Measurements from ENCODE around the gene DOCK4.
"Not testable (repeated sequence)": the region's sequence is repeated elsewhere in the genome, so short reads cannot be mapped to it uniquely, and the experiment has no call there.

The DOCK4 gene

DNA sequence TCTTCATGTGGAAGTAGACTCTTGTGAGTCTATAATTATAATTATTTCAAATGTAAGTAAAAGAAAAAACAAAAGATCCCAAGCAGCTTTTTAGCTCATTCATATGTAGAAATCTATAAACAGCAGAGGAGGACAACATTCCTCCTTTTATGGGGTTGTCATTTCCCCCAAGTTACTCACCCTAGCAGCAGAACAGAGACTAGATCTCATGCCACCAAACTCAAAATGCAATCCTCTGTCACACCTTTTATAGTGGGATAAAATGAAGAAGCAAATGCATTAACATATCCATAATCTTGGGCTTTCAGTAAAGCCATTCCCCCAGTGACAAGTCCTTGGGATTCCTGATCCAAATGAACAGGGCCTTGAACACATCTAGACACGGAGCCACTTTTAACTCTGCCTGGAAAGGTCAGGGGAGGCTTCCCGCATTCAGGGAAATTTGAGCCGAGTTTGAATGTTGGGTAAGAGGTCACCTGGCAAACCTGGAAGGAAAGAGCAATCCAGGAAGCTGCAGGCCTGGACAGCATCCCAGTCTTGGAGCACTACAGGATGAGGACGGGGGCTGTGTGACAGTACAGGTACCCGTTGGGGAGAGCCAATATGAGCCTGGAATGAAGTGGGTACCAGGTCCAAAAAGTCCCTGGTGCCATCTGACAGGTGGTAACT lies 76.4 kb downstream of the DOCK4 start:
- DNase-seq = no peak

DNA sequence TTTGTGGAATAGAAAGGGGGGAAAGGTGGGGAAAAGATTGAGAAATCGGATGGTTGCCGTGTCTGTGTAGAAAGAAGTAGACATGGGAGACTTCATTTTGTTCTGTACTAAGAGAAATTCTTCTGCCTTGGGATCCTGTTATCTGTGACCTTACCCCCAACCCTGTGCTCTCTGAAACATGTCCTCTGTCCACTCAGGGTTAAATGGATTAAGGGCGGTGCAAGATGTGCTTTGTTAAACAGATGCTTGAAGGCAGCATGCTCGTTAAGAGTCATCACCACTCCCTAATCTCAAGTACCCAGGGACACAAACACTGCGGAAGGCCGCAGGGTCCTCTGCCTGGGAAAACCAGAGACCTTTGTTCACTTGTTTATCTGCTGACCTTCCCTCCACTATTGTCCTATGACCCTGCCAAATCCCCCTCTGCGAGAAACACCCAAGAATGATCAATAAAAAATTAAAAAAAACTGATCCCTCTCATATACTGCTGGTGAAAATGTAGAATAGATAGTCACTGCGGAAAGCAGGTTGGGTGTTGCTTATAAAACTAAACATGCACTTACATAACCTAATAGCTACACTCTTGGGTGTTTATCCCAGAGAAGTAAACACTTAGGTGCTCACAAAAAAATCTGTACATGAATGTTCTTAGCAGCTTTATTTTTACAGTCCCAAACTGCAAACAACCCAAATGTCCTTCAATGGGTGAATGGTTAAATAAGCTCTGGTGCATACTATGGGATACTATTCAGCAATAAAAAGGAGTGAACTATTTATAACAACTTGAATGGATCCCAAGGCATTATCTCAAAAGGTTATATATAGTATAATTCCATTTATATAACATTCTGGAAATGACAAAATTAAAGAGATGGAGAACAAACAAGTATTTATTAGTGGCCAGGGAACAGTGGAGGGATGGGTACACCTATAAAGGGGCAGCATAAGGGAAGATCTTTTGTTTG lies 77.5 kb downstream of the DOCK4 start:
- DNase-seq = not testable (repeated sequence)

DNA sequence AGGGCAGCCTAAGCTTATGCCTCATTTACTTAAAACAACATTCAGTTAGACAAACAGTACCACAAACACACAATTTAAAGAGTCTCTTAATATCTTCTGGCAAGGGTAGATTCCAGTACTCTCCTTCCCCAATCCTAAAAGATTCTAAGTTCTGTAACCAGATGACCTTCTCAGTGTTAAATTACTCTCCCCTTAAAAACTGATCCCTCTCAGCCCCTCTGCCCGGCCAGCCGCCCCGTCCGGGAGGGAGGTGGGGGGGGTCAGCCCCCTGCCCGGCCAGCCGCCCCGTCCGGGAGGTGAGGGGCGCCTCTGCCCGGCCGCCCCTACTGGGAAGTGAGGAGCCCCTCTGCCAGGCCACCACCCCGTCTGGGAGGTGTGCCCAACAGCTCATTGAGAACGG lies 78.2 kb downstream of the DOCK4 start:
- not testable (repeated sequence) for DNase-seq

DNA sequence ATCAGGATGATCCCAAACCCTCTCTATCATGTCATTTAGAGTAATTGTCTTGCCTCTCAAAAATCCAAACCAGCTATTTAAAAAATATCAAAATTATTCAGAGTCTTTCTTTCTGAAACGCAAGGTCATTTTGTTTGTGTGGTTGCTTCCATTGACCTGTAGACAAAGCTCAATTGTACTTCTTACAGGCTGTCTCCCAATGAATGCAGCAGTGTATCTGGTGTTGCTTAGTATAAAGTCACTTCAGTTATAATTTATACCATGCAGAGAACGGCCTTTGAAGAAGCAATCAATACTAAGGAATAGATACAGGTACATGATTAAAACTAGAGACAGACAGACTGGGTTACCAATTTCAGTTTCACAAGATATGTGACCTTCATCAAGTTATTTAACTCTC lies 80.9 kb downstream of the DOCK4 start:
- no peak for DNase-seq

DNA sequence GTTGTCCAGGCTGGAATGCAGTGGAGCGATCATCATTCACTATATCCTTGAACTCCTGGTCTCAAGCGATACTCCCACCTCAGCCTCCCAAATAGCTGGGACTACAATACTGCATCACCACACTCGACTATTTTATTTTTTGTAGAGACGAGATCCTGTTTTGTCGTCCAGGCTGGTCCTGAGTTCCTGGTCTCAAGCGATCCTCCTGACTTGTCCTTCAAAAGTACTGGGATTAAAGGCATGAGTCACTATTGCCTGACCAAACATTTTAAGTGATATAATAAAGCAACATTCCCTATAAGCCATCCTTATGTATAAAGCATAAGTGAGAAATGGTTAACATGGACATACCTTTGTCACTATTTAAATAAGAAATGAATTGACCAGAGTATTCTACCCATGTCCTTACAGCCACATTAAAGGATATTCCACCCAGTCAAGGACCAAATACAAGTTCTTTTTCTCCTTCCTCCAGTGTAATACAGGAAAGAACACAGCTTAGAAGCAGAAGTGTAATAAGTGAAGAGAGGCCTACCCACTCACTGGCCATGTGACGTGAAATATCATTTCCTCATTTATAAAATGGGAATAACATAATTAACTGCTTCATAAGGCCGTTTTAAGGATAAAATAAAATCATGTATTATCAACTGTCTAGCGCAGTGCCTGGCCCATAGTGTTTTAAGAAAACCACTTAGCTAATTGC lies 82.0 kb downstream of the DOCK4 start:
- DNase-seq = no peak

DNA sequence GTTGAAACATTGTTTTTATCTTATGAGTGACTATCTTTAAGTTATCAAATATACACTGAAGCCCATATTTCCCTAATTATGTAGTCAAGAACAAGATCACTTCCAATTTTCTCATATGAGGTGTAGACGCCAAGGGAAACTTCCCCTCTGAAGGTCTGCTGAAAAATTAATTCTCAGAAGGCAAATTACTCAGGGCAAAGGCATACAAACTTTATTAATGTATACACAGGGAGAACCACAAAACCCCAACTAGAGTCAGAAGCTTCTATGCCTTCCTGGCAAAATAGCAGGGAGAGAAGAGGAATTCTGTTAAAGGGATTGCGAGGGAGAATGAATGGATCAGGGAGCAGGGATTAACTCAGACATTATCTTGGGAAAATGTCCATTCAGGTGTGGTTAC lies 83.4 kb downstream of the DOCK4 start:
- DNase-seq = no peak

DNA sequence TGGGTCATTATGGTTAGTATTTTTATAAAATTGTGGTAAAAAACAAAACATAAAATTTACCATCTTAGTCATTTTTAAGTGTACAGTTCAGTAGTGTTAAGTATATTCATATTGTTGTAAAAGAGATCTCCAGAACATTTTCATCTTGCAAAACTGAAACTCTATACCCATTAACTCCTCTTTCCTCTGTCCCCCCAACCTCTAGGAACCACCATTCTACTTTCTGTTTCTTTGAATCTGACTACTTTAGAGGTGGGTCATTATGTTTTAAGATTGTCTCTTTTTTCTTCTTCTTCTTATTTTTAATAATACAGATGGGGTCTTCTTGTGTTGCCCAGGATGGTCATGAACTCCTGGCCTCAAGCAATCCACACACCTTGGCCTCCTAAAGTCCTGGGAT lies 84.1 kb downstream of the DOCK4 start:
- DNase-seq = no peak

DNA sequence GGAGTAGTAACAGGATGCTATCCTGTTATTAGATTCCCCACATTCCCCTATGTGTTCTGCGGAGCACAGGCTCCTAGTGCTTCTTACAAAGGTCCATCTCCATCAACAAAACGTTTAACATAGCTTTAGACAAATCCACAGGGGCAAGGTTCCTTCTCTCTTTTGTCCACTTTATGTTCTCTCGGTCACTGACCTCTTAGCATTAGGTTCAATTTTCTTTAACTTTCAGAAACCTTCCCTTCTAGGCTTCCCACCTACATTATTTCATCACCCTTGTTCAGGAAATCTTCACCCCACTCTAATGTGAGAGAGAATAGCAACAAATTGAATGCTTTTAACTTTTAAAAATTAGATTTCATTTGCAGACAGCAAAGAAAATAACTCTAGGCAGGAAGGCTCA lies 84.9 kb downstream of the DOCK4 start:
- DNase-seq = no peak

DNA sequence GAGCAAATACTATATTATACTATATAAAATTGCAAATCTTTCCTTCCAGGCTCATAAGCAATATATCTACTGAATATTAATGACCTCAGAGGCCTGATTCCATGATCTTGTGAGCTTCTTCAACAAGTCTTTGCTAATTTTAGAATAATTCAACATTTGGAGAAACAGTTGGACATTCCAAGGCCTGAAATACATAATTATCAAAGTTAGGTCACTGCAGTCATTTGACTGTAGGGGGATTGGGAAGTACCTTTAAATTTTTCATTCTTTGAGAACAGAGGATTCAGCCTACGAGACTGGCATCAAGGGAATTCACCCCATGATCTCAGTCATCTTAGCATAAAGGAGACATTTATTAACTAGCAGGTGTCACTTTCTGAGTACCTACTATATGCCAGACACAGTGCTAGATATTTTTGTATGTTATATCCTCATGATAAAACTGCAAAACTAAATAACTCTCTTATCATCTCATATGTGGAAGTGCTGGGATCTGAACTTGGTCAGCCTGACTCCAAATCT lies 85.4 kb downstream of the DOCK4 start:
- DNase-seq = no peak

DNA sequence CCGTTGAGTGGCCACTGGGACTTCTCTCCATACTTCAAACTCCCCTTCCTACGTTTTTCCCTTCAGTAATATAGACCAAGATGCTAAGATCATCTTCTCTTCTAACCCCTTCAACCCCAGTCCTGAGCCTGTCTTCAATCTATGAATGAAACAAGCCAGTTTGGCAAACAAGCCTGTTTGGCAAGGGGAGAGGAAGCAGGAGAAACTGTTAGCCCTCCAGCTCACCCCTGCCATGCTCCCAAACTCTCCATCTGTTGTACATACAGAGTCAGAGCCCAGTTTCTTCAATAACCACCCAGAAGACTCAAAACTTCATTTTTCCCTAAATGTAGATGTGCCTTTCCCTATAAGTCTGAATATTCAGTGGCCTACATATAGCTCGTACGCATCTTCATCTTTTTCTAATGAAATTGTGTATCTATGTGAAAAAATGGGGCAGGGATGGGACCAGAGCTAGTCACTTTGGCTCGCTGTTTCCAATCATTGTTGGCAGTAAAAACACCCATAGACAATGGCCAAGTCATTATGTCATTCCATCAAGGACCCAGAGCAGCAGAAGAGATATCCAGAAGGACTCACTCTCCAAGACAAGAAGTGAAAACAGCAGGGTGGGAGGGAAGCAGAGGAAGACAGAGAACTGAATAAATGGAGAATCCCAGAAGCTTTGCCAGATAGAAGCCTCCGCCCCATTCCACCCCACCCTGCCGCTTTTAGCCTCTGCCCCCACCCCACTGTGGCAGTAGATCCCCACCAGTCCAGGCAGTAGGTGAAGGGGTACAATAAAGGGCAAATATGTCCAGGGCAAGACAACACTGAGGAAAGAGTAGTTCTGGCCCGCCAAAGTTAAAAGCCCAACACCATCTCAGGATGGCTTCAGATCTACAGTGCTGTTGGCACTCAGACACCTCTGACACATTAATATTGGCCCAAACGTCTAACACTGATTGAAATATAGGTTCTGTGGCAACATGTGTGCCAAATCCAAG lies 87.3 kb downstream of the DOCK4 start:
- DNase-seq = no peak

DNA sequence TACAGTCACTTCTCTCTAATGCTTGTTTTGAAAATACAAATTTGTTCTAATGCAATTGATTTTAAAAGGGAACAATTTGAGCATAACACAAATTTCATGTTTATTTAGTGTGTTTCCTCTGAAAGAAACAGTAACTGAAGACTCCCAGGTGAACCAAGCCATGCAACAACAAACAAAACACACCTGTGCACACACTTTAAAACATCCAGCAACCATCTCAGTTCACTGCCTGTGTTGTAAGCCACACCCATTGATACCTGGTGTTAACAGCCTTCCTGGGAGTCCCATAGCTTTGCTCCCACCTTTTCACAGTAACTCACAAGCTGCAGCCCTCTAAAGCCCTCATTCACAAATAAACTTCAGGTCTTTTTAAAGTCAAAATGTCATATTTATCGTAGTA lies 89.3 kb downstream of the DOCK4 start:
- no peak for DNase-seq

DNA sequence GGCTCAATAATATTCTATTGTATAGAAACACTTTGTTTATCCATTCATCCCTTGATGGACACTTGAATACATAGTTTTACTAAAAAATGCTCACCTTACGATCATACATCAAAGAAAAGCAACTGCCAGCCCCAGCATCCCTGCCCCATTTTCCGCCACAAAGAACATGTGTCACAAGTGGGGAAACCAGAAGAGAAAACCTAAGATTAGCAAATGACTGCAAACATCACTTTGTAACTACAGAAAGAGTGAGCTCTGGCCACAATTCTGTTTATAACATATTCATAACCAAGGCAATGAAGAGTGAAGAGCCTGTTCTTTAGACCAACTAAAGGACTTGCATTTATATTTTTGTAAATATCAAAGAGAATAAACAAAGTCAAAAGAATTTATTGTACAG lies 89.8 kb downstream of the DOCK4 start:
- no peak for DNase-seq

DNA sequence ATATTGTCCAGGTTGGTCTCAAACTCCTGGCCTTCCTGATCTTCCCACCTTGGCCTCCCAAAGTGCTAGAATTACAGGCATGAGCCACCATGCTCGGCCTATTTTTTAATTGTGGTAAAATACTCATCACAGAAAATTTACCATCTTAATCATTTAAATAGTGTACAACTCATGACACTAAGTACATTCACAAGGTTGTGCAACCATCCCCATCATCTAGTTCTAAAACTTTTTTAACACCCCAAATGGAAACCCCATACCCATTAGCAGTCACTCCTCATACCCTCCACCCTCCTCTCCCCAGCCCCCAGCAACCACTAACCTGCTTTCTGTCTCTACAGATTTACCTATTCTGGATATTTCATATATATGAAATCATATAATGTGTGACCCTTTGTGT lies 90.3 kb downstream of the DOCK4 start:
- DNase-seq = no peak

DNA sequence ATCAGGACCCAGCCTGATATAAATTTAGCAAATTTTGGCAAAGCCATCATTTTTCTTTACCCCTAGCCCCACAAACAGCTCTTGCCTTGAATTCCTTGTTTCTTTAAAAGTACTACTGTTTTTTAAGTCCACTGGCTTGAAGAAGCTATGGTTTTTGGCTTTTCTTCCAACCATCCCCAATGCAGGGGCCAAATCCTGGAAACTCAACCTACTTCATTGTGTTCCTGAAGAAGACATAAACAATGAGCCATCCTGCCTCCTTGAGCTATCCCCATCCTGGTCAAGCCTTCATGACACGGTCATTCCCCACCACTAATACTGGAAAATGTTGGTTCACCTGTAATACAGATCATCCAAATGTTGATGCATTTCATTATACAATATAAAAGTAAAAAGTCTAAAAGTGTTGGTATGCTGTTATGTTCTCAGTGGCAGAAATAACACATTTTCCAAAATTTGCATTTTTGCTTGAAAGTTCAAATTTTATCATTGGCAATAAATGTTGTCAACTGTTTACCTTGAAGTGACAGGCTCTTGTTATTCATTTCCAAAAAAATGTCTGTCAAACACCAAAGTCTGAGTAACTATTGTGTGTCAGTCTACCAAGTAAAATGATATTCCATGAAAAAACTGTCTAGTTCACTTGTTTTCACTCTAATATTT lies 92.2 kb downstream of the DOCK4 start:
- no peak for DNase-seq

DNA sequence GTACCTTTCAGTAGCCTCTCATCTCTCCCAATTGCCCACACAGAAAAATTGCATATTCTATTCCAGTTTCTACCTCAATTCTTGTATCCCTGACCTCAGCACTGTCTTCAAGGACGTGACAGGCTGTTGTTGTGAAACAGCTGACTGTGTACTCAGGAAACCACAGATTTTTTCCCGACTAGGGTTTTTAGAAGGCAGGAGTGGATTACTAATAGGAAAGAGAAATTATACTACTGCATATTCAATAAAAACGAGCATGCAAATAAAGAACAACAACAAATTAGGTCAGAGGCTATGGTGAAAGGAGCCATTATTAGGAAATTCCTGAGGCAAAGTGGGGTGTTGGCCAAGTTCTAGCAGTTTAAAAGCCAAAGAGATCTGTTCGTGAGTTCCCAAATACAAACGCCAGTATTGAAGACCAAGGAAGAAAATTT lies 93.4 kb downstream of the DOCK4 start:
- no peak for DNase-seq

DNA sequence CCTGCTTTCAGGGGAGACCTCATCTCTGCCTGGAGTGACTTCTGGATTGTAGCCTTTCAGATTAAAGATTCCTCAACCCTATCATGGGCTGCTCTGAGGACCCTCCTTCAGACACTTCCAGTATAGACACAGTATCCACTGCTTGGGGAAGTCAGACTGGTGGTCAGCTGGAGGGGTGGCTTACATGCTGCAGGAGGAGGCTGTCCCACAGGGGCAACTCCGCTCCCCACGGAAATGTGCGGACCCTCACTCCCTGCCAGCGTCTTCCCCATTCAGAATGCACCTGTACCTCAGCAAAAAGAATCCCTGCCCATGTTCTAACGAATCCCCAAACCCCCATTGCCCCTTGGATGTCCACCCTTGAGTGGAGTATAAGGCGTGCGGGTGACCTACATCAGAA lies 95.5 kb downstream of the DOCK4 start:
- DNase-seq = no peak

DNA sequence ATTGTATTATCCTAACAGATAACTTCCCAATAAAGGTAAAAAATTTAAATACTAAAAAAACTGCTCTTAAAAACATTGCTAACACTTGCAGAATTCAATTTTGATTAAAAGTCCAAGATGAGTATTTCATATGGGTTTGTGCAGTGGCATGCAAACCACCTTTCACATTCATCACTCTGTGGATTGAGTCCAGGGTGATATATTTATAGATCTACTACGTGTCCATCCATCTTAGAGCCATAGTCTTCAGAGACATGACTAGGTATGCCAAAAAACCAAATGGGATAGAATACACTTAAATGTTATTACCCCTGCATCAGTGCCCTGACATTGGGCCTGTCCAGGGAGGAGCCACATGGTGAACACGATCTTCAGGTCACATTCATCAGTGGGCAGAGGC lies 96.0 kb downstream of the DOCK4 start:
- DNase-seq = no peak

DNA sequence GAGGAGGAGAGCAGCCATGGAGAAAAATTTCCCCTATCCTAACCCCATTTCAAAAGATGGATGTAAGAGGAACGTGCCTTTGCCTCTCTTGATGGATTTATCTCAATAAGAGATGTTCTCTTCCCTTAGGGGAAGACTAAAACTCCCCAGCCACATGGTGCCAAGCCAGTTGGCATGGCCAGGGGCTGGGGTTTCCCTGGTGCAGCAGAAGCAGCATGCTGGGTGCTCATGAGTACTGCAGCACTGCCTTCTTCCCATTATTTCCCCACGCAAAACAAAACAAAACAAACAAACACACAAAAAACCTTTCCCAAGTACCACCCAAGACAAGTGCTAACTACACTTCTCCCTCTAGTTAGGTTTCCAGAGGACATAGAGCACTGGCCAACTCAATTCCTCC lies 97.2 kb downstream of the DOCK4 start:
- no peak for DNase-seq

DNA sequence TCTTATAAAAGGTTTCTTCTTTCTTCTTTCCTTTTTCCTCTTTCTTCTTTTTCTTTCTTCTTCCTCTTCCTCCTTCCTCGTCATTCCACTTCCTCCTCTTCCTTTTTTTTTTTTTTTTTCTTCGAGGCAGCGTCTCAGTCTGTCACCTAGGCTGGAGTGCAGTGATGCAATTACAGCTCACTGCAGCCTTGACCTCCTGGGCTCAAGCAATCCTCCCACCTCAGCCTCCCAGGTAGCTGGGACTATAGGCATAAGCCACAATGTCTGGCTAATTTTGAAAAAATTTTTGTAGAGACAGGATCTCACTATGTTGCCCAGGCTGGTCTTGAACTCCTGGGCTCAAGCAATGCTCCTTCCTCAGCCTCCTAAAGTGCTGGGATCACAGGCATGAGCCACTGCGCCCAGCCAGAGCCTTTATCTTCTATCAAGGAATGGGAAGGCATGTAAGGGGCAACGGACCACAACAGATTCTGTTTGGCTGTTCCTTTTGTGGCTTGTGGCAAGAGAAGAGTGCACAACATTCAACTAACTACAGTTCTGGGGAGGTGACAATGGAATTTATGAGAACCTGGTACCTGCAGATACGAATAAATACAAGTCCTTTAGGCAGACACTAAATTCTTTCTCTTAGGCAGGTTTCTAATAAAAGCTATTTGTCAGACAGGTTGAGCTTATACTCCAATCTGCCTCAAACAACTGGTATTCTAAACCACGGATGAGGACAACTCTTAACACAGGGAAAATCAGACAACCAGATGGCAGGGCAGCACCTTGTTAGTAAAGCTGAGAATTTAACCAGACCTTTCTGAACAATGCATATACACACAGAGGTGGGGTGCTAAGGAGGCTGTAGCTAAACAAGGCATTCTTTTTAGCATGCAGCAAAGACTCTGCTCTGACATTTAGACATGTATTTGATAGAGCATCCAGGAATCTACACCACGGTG lies 100.3 kb downstream of the DOCK4 start:
- DNase-seq = no peak

DNA sequence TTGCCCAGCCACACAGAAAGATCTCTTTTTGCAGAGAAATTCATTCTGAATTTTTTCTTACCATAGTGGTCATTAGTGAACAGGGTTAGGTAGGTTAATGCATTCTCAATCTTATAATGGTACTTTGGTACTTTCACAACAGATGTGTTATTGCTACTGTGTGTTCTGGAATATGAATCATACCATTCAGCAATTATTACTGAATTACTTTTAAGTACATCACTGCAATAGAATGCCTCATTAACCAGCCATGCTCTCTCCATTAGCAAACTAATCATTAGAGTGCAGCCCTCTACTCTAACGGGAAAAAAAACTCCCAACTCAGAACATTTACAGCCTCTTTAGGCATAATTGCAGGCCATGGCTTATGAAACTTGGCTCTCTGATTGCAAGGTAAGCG lies 102.1 kb downstream of the DOCK4 start:
- DNase-seq = no peak

All from activated T-cell treated with anti-CD3 and anti-CD28 coated beads, Interleukin-2, amount 50 U/mL, for 1 hour (primary cell).